Measurements from ENCODE around the gene C10orf90.

The C10orf90 gene

GRCh38 chr10:126509182-126509581 is 161.3 kb downstream of the C10orf90 start:
- no peak overlapping the region for H3K4me3 ChIP-seq (ENCODE audit: low read depth, low read length)

DNA sequence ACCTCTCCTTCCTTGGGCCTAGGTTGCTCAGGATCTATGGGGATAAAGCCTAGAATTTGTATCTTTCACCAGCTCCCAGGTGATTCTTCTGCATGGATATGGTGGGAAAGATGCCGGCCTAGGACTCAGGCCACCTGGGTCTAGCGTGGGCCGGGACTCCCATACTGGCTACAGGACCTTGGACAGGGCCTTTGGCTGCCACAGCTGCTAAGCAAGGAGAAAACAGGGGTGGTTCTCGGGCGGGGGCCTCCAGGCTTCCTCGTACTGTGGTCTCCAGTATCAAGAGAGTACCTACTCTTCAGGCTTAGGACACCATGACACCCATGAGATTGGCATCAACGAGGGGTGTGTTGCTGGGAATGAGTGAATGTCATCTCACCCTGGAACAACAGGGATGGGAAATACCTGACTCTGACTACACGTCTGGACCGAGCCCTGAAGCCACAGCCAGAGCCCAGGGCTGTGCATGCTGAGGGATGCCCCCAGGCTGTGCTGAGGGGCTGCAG is 161.9 kb downstream of the C10orf90 start:
- H3K4me3 ChIP-seq (ENCODE audit: low read depth, low read length) = no peak overlapping the region

DNA sequence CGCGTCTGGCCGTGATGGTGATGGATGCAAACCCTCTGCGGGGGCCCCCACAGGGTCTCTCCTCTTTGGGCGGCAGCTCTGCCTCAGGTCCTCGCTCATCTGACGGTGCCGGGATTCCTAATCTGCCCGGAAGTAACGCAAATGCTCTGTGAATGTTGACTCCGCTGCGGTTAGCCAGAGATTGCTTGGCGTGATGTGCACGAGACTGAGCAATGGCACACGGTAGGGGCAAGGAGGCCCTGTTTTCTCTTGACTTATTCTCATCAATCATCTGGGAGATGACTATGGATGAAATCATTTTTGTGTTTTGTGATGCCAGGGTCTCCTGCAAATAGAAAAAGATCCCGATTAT is 165.8 kb downstream of the C10orf90 start:
- H3K4me3 ChIP-seq (ENCODE audit: low read depth, low read length) = no peak overlapping the region

GRCh38 chr10:126504063-126504760 is 166.3 kb downstream of the C10orf90 start:
- H3K4me3 ChIP-seq (ENCODE audit: low read depth, low read length) = no peak overlapping the region

GRCh38 chr10:126503392-126504062 is 167.0 kb downstream of the C10orf90 start:
- H3K4me3 ChIP-seq (ENCODE audit: low read depth, low read length) = no peak overlapping the region

- H3K4me3 ChIP-seq (ENCODE audit: low read depth, low read length) = no peak overlapping the region
Measured at GRCh38 chr10:126502441-126502840, 168.1 kb downstream of the C10orf90 start.

GRCh38 chr10:126501828-126502227 is 168.7 kb downstream of the C10orf90 start:
- no peak overlapping the region for H3K4me3 ChIP-seq (ENCODE audit: low read depth, low read length)

DNA sequence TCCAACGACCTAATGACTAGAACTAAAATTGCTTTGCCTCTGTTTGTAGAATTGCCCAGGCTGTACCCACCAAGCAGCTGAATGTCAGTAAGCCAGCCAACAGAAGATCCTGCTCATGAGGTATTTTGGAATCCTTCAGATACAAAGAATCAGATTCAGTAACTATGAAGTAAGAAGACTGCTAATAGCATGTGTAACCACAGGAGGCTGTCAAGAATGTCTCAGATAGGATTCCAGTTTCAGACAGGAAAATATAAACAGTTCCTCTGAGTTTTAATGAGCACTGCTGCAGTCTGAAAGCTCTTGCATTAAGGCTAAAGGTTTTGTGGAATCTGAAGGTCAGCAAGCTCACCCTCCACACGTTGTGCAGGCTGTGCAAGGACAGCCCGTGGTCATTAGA is 169.6 kb downstream of the C10orf90 start:
- H3K4me3 ChIP-seq (ENCODE audit: low read depth, low read length) = no peak overlapping the region

- no peak overlapping the region for H3K4me3 ChIP-seq (ENCODE audit: low read depth, low read length)
Measured at GRCh38 chr10:126500185-126500584, 170.3 kb downstream of the C10orf90 start.

DNA sequence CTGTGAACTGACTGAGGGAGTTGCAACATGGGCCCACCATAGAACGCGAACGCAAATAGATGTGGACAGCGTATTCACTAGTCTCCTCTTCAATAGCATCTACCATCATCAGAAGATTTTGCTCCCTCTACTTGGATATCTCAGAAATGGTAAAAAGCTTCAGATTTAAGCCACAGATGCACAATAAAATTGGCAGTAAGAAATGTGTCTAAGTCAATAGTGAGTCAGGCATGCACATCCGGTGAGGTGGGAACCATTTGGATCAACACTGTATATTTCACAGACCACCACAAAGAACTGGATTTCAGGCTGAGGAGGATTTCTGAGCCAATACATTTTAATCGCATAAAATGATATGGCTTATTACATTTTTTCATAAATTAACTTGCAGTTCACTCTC is 170.7 kb downstream of the C10orf90 start:
- H3K4me3 ChIP-seq (ENCODE audit: low read depth, low read length) = no peak overlapping the region

DNA sequence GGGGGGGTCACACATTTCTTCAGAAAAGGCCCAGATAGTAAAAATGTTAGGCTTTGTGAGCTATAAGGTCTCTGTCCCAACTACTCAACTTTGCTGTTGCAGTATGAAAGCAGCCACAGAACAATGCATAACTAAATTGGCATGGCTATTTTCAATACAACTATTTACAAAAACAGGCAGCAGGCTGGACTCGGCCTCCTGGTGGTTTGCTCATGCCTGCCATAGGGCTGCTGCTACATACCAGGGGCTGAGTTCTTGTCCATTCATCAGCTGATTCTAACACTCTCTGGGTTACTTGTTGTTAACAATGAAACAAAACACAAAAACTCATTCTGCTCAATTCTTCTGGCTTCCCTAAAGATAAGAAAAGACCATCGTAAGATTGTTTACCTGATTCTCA is 172.8 kb downstream of the C10orf90 start:
- no peak overlapping the region for H3K4me3 ChIP-seq (ENCODE audit: low read depth, low read length)

- no peak overlapping the region for H3K4me3 ChIP-seq (ENCODE audit: low read depth, low read length)
Measured at GRCh38 chr10:126496771-126497545, 173.5 kb downstream of the C10orf90 start.

DNA sequence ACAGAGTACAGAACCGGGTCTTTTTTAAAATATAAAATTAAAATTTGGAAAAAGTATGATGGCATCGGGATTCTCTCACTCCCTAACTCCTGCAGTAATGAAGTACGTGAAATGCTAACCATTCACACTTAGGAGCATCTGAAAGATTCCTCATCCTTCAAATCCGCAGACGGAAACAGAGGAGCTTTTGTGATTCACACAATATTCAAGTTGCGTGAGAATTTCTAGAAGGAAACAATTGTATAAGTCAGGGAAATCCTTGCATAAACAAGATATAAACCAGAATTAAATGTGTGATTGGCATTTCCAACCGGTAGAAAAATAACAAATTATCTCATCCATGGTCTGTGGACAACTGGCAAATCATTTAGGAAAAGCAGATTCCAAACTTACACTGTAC is 179.0 kb downstream of the C10orf90 start:
- H3K4me3 ChIP-seq (ENCODE audit: low read depth, low read length) = no peak overlapping the region

- H3K4me3 ChIP-seq (ENCODE audit: low read depth, low read length) = no peak overlapping the region
Measured at GRCh38 chr10:126481181-126481580, 189.3 kb downstream of the C10orf90 start.

- no peak overlapping the region for H3K4me3 ChIP-seq (ENCODE audit: low read depth, low read length)
Measured at GRCh38 chr10:126480648-126481047, 189.8 kb downstream of the C10orf90 start.

DNA sequence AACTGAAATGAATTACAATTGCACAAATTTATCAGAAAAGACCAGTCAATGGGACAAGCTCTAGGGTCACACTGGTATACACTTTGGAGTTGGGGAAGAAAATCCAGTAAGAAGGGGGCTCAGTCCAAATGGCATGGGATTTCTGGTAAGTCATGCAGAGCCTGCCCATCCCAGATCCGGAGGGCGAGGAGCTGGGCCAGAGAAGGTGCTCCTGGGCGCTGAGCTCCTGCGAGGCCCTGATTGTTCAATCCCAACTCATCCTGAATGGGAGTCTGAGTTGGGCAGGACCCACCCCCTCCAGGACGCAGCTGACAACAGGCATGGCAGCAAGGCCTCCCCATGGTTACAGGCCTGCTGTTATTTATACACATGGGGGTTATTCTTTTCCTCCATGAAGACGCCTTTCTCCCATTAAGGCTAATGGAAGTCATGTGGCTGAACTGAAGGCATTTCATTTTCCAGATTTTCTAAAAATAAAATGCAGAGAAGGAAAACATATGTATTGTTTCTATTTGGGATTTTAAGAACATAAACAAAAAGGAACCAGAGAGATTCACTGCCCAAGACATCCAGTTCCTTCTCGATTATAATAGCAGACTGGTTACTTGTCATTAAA is 191.1 kb downstream of the C10orf90 start:
- H3K4me3 ChIP-seq (ENCODE audit: low read depth, low read length) = no peak overlapping the region

GRCh38 chr10:126478546-126478945 is 191.9 kb downstream of the C10orf90 start:
- no peak overlapping the region for H3K4me3 ChIP-seq (ENCODE audit: low read depth, low read length)

DNA sequence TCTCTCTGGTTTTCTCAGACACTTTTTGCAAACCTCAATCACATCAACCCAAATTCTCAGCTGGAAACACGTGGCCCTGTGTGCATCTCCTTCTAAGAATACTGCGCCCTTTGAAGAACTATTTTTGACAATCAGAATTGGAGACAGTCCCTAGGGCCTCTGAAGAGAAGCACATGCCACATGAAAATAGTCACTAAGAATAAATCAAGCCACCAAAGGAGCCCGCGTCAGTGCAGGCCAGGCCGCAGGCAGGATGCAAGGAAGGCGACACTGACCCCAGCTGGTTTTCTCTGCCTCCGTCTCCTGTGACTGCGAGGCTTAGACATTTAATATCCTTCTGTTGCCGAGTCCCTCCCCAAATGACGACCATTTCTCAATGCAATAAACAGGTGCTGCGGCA is 194.2 kb downstream of the C10orf90 start:
- H3K4me3 ChIP-seq (ENCODE audit: low read depth, low read length) = no peak overlapping the region

DNA sequence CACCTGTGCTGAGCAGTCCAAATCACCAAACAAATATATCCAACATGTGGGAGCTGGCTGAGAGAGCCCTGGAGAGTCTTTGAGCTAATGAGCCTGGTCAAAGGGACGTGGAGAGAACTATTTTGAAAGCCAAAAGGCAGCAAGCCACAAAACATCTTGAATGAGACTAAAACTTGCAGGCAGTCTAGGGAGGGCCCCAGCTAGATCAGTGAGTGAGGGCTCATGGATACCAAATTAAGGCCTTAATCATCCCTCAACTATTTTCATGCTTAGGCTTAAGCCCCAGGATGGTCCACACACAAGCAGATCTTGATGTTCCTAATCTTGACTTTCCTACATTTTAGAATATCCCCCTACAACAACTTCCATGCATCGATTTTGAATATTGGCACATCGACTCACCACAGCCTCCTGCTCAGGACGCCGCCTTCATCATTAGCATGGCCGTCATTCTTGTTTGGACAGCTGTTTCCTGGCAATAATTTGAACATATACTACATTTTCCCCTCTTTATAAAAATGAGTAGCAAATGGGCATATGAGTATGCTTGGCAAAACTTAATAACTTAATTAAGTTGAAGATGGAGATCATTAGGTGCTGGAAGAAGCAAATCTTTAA is 195.3 kb downstream of the C10orf90 start:
- H3K4me3 ChIP-seq (ENCODE audit: low read depth, low read length) = no peak overlapping the region

DNA sequence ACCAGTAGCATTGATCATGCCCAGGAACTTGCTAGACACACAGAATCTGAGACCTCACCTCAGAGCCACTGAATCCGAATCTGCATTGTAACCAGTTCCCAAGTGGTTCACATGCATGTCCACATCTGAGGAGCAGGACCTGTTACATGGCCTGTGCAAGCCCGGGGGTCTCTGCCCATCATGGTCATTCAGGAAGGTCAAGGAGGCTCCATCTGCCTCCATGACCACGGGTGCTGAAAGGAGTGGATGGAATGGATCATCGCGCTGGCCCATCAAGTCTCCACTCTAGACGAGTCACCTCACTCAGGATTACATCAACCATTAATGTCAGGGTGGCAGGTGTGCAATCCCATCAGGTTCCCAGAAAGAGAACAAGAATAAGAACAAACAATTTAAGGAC is 196.5 kb downstream of the C10orf90 start:
- H3K4me3 ChIP-seq (ENCODE audit: low read depth, low read length) = no peak overlapping the region

- no peak overlapping the region for H3K4me3 ChIP-seq (ENCODE audit: low read depth, low read length)
Measured at GRCh38 chr10:126470991-126471390, 199.5 kb downstream of the C10orf90 start.
